ENCODE results near the gene CPNE2. TPM values are rescaled to one million over a fixed set of nuclear protein-coding genes. Genes with fewer than 3 reads are reported as not detected.

CPNE2 gene
- total and polyA plus RNA-seq, 7 donors = 22.9 to 75.1 (median 59.9) TPM

GRCh38 chr16:57141822-57142631 is 49.6 kb downstream of the CPNE2 start:
- 67 to 88% methylated on average over 16 of the region's 16 CpGs for WGBS, 2 donors

GRCh38 chr16:57143149-57143921 is 51.0 kb downstream of the CPNE2 start:
- no peaks in the 10 kb centered on the region for H3K36me3 ChIP-seq
- intact Hi-C loops (cut with DNase I) = no loop called here
- no peak for TF ChIP-seq EP300 (IDR thresholded peaks at IDR 0.05)
- no peak for TF ChIP-seq POLR2AphosphoS5 (IDR thresholded peaks at IDR 0.05)
- no peak for TF ChIP-seq CTCF (IDR thresholded peaks at IDR 0.05)
- no peak for TF ChIP-seq POLR2A (IDR thresholded peaks at IDR 0.05)
- no peak overlapping the region for H3K27ac ChIP-seq
- no peaks in the 10 kb centered on the region for H3K9me3 ChIP-seq
- WGBS, 2 donors = 37 to 72% methylated on average over 14 of the region's 14 CpGs
- H3K27me3 ChIP-seq = no peaks in the 10 kb centered on the region
- H3K4me3 ChIP-seq = no peak overlapping the region
- DNase-seq = peak; percentile 64
- peaks cover 0 to 17% (median 12%) of the 10 kb centered on the region in 4 donors for H3K4me1 ChIP-seq

More at GRCh38 chr16:57141822-57142631, 49.6 kb downstream of the CPNE2 start:
- Histone ChIP-seq H3K36me3 (peaks cover 0 to 9% (median 0%) of the 10 kb centered on the region in 4 donors), H3K27me3 (no peaks in the 10 kb centered on the region), H3K4me3 (no peak overlapping the region), H3K4me1 (peaks cover 0 to 4% (median 0%) of the 10 kb centered on the region in 4 donors), H3K9me3 (no peaks in the 10 kb centered on the region), H3K27ac (no peak overlapping the region)
- no peak for TF ChIP-seq CTCF (IDR thresholded peaks at IDR 0.05)
- intact Hi-C loops (cut with DNase I) = no loop called here
- peak; percentile 56 for DNase-seq

GRCh38 chr16:57144027-57144426 is 51.6 kb downstream of the CPNE2 start:
- H3K27ac ChIP-seq = no peak overlapping the region
- no peak overlapping the region for H3K4me3 ChIP-seq
- TF ChIP-seq CTCF (IDR thresholded peaks at IDR 0.05) = no peak
- TF ChIP-seq POLR2A (IDR thresholded peaks at IDR 0.05) = no peak
- no peak for TF ChIP-seq POLR2AphosphoS5 (IDR thresholded peaks at IDR 0.05)
- TF ChIP-seq EP300 (IDR thresholded peaks at IDR 0.05) = no peak
- WGBS, 2 donors = 95 to 98% methylated on average over 2 of the region's 2 CpGs
- peaks cover 0 to 3% (median 0%) of the 10 kb centered on the region in 4 donors for H3K36me3 ChIP-seq
- no peaks in the 10 kb centered on the region for H3K9me3 ChIP-seq
- peak; percentile 40 for DNase-seq
- intact Hi-C loops (cut with DNase I) = no loop called here
- H3K4me1 ChIP-seq = peaks cover 0 to 17% (median 14%) of the 10 kb centered on the region in 4 donors
- H3K27me3 ChIP-seq = no peaks in the 10 kb centered on the region

- Histone ChIP-seq H3K27me3 (no peaks in the 10 kb centered on the region), H3K9me3 (no peaks in the 10 kb centered on the region), H3K36me3 (peaks cover 0 to 6% (median 0%) of the 10 kb centered on the region in 4 donors), H3K27ac (no peak overlapping the region), H3K4me3 (no peak overlapping the region), H3K4me1 (peaks cover 0 to 17% (median 14%) of the 10 kb centered on the region in 4 donors)
- DNase-seq = peak; percentile 52
- TF ChIP-seq CTCF (IDR thresholded peaks at IDR 0.05) (no peak), EP300 (IDR thresholded peaks at IDR 0.05) (no peak), POLR2A (IDR thresholded peaks at IDR 0.05) (no peak)
- 86 to 91% methylated on average over 14 of the region's 14 CpGs for WGBS, 2 donors
- intact Hi-C loops (cut with DNase I) = no loop called here
Observed at GRCh38 chr16:57145046-57146021, 53.0 kb downstream of the CPNE2 start.
